ENCODE data around the gene CTDSP2.

- no peak for TF ChIP-seq POLR2AphosphoS5 (IDR thresholded peaks at IDR 0.05)
- TF ChIP-seq, protein P1, sequence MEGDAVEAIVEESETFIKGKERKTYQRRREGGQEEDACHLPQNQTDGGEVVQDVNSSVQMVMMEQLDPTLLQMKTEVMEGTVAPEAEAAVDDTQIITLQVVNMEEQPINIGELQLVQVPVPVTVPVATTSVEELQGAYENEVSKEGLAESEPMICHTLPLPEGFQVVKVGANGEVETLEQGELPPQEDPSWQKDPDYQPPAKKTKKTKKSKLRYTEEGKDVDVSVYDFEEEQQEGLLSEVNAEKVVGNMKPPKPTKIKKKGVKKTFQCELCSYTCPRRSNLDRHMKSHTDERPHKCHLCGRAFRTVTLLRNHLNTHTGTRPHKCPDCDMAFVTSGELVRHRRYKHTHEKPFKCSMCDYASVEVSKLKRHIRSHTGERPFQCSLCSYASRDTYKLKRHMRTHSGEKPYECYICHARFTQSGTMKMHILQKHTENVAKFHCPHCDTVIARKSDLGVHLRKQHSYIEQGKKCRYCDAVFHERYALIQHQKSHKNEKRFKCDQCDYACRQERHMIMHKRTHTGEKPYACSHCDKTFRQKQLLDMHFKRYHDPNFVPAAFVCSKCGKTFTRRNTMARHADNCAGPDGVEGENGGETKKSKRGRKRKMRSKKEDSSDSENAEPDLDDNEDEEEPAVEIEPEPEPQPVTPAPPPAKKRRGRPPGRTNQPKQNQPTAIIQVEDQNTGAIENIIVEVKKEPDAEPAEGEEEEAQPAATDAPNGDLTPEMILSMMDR (IDR thresholded peaks at IDR 0.05) = no peak
- TF ChIP-seq POLR2A (IDR thresholded peaks at IDR 0.05) = no peak
Observed at GRCh38 chr12:57776247-57776587, 70.3 kb downstream of the CTDSP2 start.

Data from stomach (tissue), 4 donors.